Natural killer cell (primary cell): Measurements from ENCODE around the gene MYBPC1. TPM values are rescaled to one million over a fixed set of nuclear protein-coding genes. Genes with fewer than 3 reads are reported as not detected.

ENCODE experiments used
- ATAC-seq, 3 donors: fragments of 150-1000 bp in 2 of 3; fragments of 200-7000 bp in 1 of 3; cut with Tn5 transposase; 1 replicate in 1 of 3; 2 replicates in 2 of 3; pipeline ENCODE4 v1.10.0; 2021; ENCODE audit warnings: mild to moderate bottlenecking in 2 of 3, moderate library complexity in 2 of 3
- DNase-seq, 2 donors: peaks; one replicate each; pipeline versions ENCODE4 v3.0.0 to v3.0.0-alpha.2; 2013 to 2021; ENCODE audit warnings: mixed read lengths in 1 of 2
- H3K27ac ChIP-seq: one replicate; pipeline ENCODE4 v1.5.1; 2013; ENCODE audit warnings: mild to moderate bottlenecking, low read length
- H3K27me3 ChIP-seq: one replicate; pipeline ENCODE4 v1.6.1; 2013; ENCODE audit warnings: low read length; ENCODE audit not compliant: control insufficient read depth, insufficient read depth
- H3K36me3 ChIP-seq: one replicate; pipeline ENCODE4 v1.6.1; 2013; ENCODE audit warnings: low read length; ENCODE audit not compliant: control insufficient read depth, insufficient read depth
- H3K4me1 ChIP-seq: one replicate; pipeline ENCODE4 v1.6.1; 2013; ENCODE audit warnings: low read length; ENCODE audit not compliant: control insufficient read depth, insufficient read depth
- H3K4me3 ChIP-seq: one replicate; pipeline ENCODE4 v1.5.1; 2013; ENCODE audit warnings: low read length
- H3K9me3 ChIP-seq: one replicate; pipeline ENCODE4 v1.6.1; 2013; ENCODE audit warnings: low read length; ENCODE audit not compliant: control insufficient read depth, insufficient read depth
- H3K27ac Mint-ChIP-seq, 2 donors: one replicate each; pipeline ENCODE4 v1.8.0; 2022; ENCODE audit warnings: mild to moderate bottlenecking in 2 of 2, mixed read lengths in 2 of 2, moderate library complexity in 1 of 2
- H3K27me3 Mint-ChIP-seq, 2 donors: one replicate each; pipeline ENCODE4 v1.8.0; 2022; ENCODE audit warnings: low read depth in 2 of 2, mixed read lengths in 2 of 2
- H3K36me3 Mint-ChIP-seq: one replicate; pipeline ENCODE4 v1.8.0; 2022; ENCODE audit warnings: mixed read lengths
- H3K4me1 Mint-ChIP-seq, 2 donors: one replicate each; pipeline ENCODE4 v1.8.0; 2022; ENCODE audit warnings: mixed read lengths in 2 of 2
- H3K4me3 Mint-ChIP-seq: one replicate; pipeline ENCODE4 v1.8.0; 2022; ENCODE audit warnings: mild to moderate bottlenecking, moderate library complexity, mixed read lengths
- H3K9me3 Mint-ChIP-seq, 2 donors: one replicate each; pipeline ENCODE4 v1.8.0; 2022; ENCODE audit warnings: mixed read lengths in 2 of 2
- CTCF ChIP-seq: fragments of 200-600 bp; IDR thresholded peaks from one replicate; pipeline ENCODE4 v1.8.0; 2022; ENCODE audit warnings: antibody characterized with exemption
- WGBS: methylation state at CpG from one replicate; pipeline ENCODE4 v1.1.7; 2013; ENCODE audit warnings: missing lambda C conversion rate; ENCODE audit not compliant: insufficient coverage; 5-methylcytosine and 5-hydroxymethylcytosine counted together
- intact Hi-C: fragments of 100-400 bp; cut with micrococcal nuclease; formaldehyde crosslinking; loops from one replicate; pipeline ENCODE4 v1.14.2; 2022
- total RNA-seq, 4 donors: library from RNA; stranded (reverse); fragments of 120-200 nt in 1 of 4; gene quantifications; one replicate each; pipeline versions ENCODE4 v1.2.3 to v1.2.4, GENCODE V29; 2013 to 2022

Gene MYBPC1
- total RNA-seq, 3 donors from 2014 or later (not counting 1 experiment from before 2014, with no cell fraction given): not detected

GRCh38 chr12:101599771-101600484, 5.2 kb downstream of the MYBPC1 start:
- intact Hi-C loops: no loop called here
- no peak for TF ChIP-seq CTCF
- WGBS: 91% methylated on average over 4 of the region's 5 CpGs

DNA sequence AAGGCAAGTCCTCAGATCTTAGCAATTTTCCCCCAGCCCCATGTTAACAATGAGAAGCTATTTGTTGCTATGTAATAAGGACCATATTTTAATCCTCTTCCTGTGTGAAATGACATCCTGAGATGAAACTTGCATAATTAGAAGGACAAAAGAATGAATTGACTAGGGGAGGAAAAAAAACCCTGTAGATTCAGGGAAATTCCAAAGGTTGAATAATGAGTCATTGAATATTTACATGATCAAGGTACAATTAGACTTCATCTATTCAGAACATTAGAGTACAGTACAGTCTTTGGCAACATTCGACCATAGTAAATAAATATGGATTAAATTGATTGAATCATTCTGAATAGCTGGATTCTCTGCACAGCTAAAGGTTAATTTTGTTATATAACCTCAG, 9.4 kb downstream of the MYBPC1 start:
- H3K27ac Mint-ChIP-seq: no peak overlapping the region
- Histone ChIP-seq H3K4me3 (no peak overlapping the region), H3K27me3 (no peaks in the 10 kb centered on the region), H3K4me1 (no peaks in the 10 kb centered on the region), H3K27ac (no peak overlapping the region), H3K9me3 (no peaks in the 10 kb centered on the region), H3K36me3 (no peaks in the 10 kb centered on the region)
- DNase-seq: no peak
- no peak for ATAC-seq
- H3K4me1 Mint-ChIP-seq: no peaks in the 10 kb centered on the region
- intact Hi-C loops: no loop called here
- no peaks in the 10 kb centered on the region for H3K9me3 Mint-ChIP-seq
- peaks cover 0 to 17% of the 10 kb centered on the region in 2 donors for H3K27me3 Mint-ChIP-seq
- H3K4me3 Mint-ChIP-seq: no peak overlapping the region
- H3K36me3 Mint-ChIP-seq: no peaks in the 10 kb centered on the region
- no CpG with 5 or more reads among the region's 1 CpG for WGBS
- TF ChIP-seq CTCF: no peak

More at GRCh38 chr12:101599771-101600484, 5.2 kb downstream of the MYBPC1 start:
- Mint-ChIP-seq H3K36me3 (no peaks in the 10 kb centered on the region), H3K9me3 (no peaks in the 10 kb centered on the region), H3K27me3 (peaks cover under 1 to 19% of the 10 kb centered on the region in 2 donors), H3K4me3 (no peak overlapping the region), H3K27ac (no peak overlapping the region), H3K4me1 (no peaks in the 10 kb centered on the region)
- H3K4me1 ChIP-seq: no peaks in the 10 kb centered on the region
- no peaks in the 10 kb centered on the region for H3K27me3 ChIP-seq
- ATAC-seq (no peak), DNase-seq (no peak)
- H3K9me3 ChIP-seq: no peaks in the 10 kb centered on the region
- no peaks in the 10 kb centered on the region for H3K36me3 ChIP-seq
- no peak overlapping the region for H3K4me3 ChIP-seq
- no peak overlapping the region for H3K27ac ChIP-seq

DNA sequence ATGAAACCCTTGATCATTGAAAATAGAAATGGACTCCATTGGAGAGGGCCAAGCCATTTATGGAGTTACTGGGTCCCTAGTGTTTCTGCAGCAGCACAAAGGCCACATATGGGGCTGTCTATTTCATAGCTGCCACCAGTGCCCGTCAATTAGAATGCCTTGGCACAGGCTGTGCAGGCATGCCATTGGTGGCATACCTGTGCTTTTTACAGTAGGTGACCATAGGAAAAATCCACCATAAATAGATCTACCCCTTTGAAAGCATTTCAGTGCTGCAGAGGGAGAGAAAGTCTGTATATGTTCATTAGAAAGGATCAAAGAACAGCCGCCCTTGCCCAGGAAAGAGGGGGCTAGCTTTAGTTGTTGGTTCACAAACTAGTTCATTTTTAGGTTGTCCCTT, 13.1 kb downstream of the MYBPC1 start:
- Histone ChIP-seq H3K4me1 (no peaks in the 10 kb centered on the region), H3K4me3 (no peak overlapping the region), H3K27me3 (no peaks in the 10 kb centered on the region), H3K9me3 (no peaks in the 10 kb centered on the region), H3K27ac (no peak overlapping the region), H3K36me3 (no peaks in the 10 kb centered on the region)
- no peaks in the 10 kb centered on the region for H3K4me1 Mint-ChIP-seq
- no peak for ATAC-seq
- 100% methylated on average over 2 of the region's 2 CpGs for WGBS
- H3K4me3 Mint-ChIP-seq: no peak overlapping the region
- no peak for TF ChIP-seq CTCF
- no peak overlapping the region for H3K27ac Mint-ChIP-seq
- no peak for DNase-seq
- intact Hi-C loops: no loop called here
- H3K27me3 Mint-ChIP-seq: no peaks in the 10 kb centered on the region
- H3K9me3 Mint-ChIP-seq: no peaks in the 10 kb centered on the region
- H3K36me3 Mint-ChIP-seq: no peaks in the 10 kb centered on the region
